CD4-positive, alpha-beta T cell treated with Interleukin-4 for 1 hour (primary cell): ENCODE results near the gene PLD4.

Experiments
- DNase-seq, 2 donors: peaks; one replicate each; pipeline ENCODE4 v3.0.0-alpha.2; 2020 to 2022

Gene PLD4

DNA sequence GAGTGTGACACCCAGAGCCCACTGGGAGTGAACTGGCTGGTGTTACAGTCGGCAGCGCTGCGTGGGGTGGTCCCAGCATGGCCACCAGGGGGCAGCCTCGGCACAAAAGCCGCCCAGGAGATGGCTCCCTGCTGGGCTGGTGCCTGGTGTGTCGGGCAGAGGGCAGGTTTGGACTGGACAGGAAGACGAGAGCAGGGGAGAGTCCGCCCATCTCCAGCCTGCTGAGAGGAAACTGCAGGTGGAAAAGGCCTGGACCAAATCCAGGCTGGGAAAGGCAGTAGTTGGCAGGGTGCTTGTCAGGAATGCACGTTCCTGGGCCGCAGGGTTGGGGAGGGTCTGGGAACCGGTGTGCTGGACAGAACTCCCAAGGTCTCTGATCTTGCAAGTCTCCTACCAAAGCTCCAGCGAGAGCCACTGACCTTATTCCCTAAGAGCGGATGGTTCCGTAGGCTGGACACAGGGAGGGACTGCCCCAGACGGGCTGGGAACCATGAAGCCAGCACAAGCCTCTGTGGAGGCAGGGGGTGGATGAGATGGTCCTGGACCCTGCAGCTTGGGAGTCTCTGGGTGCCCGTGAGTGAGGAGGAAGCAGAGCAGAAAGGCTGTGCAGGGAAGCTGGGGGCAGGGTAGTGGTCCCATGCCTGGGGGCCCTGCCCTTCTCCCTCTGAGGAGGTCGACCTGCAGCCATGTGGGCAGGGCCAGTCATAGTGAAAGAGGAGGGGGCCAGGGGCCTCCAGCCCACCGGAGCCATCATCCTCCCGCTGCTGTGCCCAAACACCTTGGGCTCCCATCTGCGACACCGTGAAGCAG is 51.7 kb downstream of the PLD4 start:
- DNase-seq, result peak; percentile 86 to 87

DNA sequence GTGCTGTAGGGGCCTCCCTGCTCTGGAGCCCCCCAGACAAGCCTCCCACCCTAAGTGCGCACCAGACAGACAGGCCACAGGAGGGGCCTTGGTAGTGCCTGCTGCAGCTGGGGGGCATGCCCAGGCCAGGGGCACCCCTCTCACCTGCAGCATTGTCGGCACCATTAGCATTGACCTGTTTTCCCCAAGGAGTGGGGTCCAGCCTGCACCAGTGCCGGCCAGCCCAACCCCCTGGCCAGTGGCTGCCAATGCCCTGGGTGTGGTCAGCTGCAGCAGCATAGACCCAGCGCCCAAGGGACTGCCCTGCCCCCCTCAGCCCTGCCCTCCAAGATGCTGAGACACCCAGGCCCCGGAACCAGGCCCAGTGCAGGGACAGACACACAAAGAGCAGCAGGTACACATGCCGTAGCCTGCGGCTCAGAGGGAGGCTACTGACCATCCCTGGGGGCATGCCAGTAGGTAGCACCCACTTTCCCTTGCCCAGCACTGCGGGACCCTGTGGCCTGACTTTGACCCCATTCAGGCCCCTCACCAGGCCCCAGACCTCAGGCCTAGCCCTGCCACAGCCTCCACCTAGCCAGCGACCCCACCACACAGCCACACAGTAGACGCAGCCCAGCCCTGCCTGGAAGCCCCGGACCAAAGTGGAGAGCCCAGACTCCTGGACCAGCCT is 52.5 kb downstream of the PLD4 start:
- DNase-seq, result no peak

DNA sequence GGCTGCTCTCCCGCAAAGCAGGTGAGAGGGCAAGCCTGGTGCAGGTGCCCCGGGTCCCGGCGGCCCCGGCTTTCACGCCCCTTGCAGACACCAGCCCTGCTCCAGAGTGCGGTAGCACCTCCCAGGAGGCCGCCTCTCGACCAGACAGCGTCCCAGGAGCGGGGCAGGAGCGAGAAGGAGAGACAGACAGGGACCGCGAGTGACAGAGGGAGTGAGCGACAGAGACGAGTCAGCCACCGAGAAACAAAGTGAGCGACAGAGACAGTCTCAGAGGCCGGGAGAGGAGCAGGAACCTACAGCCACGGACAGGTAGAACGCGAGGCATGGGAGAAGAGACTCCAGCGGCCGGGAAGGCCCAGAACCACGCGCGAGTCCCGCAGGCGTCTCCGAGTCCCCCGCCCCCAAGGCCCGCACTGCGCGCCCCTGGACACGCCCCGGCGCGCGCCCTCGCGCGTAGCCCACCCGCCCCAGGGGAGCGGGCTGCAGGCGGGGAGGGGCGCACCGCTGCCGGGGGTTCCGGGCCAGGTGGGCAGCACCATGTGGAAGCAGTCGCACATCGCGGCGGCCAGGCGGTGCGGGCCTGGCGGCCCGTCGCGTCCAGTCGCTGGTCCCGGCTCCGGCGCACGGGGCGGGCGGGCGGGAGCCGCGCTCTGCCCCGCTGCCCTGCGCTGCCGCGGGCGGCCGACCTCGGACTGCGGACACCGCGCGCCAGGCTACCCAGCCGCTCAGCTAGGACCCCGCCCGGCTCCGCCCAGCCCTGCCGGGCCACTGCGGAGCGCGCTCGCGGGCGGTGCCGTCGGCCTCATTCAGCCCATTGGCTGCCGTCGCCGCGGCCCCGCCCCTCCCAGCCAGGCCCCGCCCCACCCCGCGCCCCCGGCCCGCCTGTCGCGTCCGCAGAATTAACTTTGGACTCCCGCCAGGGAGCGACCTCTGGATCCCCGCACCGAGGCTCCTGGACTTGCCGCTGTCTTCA is 53.3 kb downstream of the PLD4 start, which contains the start of gene AHNAK2:
TSS of gene AHNAK2 (minus strand) at position 694 of the 973 bp plus-strand sequence. CDS start at position 557, 137 bp downstream.
- DNase-seq, result peak; percentile 46 to 54

DNA sequence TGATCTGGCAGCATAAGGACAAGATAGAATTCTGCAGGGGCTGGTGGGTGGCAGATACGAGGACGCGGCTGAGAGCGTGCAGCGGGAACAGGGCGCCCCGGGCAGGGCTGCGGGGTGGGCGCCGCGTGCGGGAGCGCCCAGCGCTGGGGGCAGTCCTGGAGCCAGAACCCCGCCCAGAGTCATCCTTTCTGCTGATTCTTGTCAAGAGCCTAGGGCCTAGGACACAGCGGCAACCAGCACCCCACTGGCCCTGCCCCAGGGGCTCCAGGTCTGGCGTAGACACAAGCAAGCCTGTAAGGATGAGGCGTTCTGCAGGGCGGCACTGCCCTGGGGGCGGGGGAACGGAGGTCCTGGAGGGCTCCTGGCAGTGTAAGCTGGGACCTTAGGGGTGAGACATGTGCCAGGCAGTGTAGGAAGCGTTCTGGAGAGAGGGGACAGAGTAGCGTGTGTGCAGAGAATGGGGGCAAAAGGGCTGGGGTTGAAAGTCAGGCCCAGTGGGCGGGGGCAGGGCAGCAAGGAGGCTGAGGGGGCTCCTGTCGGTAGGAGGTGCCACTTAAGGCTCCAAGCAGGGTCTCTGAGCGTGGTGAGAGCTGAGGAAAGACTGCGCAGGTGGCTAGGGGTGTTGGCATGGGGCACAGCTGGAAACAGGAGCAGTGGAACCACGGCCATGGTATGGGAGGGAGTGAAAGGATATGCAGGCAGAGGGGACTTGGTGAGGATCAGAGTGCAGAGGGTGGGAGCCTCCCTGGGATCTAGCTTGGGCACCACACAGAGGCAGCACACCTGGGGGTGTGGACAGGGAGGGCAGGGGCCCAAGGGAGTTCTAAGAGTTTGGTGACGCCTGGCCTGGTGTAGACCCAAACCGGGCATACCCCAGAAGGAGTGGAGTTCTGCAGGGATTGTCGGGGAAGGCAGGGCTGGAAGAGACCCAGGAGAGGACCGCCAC is 54.3 kb downstream of the PLD4 start:
- no peak for DNase-seq

DNA sequence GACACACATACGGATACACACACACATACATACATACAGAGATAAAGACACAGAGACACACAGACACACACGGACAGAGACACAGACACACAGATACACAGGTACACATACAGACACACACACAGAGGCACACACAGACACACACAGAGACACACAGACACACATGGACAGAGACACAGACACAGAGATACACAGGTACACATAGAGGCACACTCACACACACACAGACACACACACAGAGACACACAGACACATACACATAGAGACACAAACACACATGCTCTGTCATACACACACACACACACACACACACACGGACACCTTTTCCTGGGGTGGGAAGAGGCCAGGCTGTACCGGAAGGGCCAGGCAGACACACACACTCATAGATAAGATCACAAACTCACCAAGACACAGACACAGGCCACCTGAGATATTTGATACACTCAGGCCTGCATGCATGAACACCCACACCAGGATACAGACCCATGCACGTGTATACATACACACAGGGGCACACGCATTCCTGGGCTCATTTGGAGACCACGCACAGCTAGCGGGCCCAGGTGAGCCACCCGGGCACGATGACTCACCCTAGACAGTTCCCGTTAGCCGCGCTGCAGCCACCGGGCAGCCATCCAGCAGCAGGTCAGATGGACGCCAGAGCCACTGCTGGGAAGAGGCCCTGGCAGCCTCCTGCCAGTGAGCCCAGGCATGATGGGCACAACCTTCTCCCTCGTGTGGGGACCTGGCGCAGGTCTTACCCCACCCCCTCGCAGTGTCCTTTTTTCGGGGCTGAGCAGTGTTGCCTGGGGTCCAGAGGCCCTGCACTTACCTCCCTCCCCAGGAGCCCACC is 55.3 kb downstream of the PLD4 start:
- DNase-seq, result no peak

DNA sequence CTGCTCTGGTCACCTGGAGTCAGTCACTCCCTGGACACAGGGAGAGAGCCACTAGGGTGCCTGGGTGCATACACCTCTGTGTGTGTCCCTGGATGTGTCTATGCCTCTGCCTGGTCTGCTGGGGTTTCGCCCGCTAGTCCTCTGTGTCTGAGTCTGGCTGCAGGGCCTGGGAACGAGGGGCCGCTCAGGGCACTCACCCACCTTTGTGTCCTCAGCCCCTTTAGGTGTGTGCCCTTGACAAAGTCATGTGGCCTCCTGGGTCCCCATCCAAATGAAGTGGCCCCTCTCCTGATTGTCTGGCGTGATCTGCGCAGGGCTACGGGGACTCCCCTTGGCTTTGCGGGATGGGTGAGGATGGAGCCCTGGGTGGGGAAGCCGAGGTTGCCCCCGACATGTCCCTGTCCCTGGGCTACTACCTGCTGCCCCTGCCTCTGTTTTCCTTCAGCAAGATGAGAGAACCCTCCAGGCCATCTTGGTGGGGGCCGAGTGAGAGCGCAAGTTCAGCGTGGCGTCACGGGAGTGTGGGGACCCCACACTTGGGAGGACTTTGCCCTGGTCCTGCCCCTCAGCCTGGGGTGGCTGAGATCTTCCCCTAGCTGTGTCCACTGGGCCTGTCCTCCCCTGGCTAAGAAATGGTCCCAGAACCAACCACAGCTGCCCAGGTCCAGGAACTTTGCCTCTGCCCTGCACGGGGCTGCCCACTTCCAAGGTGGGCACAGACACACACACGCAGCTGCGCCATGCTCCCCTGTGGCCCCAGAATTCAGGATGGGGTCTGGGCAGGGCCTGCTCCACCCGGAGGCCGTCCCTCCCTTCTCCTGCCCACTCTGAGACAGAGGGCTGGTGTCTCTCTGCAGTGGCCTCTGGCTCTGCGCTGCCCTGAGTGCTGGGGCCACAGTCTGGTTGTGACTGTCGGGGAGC is 56.2 kb downstream of the PLD4 start:
- DNase-seq, result no peak

DNA sequence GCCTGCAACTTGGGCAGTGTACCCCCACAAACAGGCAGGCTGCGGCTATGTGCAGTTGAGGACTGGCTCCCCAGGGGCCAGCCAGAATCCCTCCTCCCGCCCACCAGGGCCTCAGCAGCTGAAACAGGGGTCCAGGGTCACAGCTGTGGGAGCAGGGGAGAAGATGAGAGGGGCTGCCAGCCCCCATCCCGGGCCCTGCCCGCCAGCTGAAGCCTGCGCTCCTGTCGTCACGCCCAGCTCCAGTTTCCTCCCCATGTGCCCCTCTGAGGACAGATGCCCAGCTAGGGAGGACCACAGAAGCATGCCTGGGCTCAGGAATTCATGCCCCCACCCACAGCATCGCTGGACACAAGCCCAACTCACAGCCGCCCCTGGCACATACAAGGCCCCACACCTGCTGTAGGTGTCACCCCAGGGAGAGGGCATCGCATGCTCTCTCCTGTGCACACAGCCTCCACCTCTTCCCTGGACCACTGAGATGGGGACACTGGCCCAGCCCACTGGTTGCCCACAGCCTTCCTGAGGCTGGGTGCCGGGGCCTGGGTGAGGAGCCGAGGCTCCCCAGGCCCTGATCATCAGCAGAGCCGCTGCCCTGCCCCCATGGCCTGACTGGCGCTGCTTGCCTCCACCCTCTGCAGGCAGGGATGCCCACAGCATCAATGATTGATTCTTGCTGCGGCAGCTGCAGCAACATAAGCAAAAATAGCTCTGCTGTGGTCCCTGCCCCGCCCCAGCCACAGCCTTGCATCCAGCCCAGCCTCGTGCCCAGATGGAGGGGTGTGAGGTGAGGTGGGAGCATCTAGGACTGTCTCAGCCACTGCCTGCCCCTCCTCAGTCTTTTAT is 57.2 kb downstream of the PLD4 start:
- no peak for DNase-seq

DNA sequence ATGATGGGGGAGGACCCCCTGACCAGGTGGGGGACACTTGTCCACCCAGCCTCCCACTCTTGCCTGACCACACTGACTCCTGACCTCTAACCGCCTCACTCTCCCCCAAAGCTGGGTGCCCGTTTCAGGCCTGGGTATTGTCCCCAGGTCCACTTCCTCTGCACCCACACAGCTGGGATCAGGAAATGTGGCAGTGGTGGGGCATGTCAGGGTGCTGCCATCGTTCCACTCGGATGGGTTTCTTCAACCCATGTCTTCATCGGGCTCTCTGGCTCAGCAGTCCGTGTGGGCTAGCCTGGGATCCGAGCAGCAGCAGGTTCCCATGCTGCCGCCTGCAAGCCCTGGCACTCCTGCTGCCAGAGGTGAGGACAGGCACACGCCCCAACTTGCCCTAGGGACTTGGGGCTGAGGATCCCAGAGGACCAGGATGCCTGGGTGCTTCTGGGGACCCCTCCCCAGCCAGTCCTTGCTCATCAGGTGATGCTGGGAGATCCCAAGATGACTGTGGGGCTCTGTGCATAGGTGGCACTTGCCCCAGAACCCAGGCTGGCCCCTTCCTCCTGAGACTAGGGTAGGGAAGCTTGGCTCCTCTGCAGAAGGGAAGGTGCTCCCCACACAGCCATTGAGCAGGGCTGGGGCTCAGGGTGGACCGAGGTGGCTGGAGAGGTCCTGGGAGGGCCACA is 58.0 kb downstream of the PLD4 start:
- no peak for DNase-seq
